IPS DF 19.7 (cell line): Measurements from ENCODE around the gene LRRC72.
"Not testable (repeated sequence)": the region's sequence is repeated elsewhere in the genome, so short reads cannot be mapped to it uniquely, and the experiment has no call there.

ENCODE experiments used
- DNase-seq: peaks from one replicate; pipeline ENCODE4 v3.0.0-alpha.2; 2013; ENCODE audit warnings: low read depth, low spot score

The LRRC72 gene

GRCh38 chr7:16526742-16527540, at the start of gene LRRC72:
Gene LRRC72, plus strand, starts transcription at chr7:16526825. Its CDS starts 128 bp downstream, at chr7:16526953.
- no peak for DNase-seq

GRCh38 chr7:16479161-16479560, 47.5 kb upstream of the LRRC72 start:
- DNase-seq = no peak

- no peak for DNase-seq
These were observed 47.0 kb upstream of the LRRC72 start for GRCh38 chr7:16479591-16479990.

- peak; percentile 40 for DNase-seq
These were observed 42.0 kb upstream of the LRRC72 start for GRCh38 chr7:16484453-16485158.

GRCh38 chr7:16491148-16491547, 35.5 kb upstream of the LRRC72 start:
- DNase-seq = no peak

GRCh38 chr7:16492513-16493062, 34.0 kb upstream of the LRRC72 start:
- no peak for DNase-seq

- DNase-seq = no peak
These were observed 33.4 kb upstream of the LRRC72 start for GRCh38 chr7:16493266-16493665.

- DNase-seq = no peak
These were observed 32.1 kb upstream of the LRRC72 start for GRCh38 chr7:16494551-16494950.

GRCh38 chr7:16494955-16495719, 31.5 kb upstream of the LRRC72 start:
- DNase-seq = no peak

GRCh38 chr7:16498122-16498521, 28.5 kb upstream of the LRRC72 start:
- DNase-seq = no peak

- no peak for DNase-seq
These were observed 24.3 kb upstream of the LRRC72 start for GRCh38 chr7:16502303-16502702.

- DNase-seq = no peak
These were observed 22.6 kb upstream of the LRRC72 start for GRCh38 chr7:16504019-16504418.

GRCh38 chr7:16506422-16506821, 20.2 kb upstream of the LRRC72 start:
- not testable (repeated sequence) for DNase-seq

GRCh38 chr7:16509829-16510228, 16.8 kb upstream of the LRRC72 start:
- DNase-seq = no peak

GRCh38 chr7:16511314-16511713, 15.3 kb upstream of the LRRC72 start:
- DNase-seq = no peak

- DNase-seq = no peak
These were observed 14.5 kb upstream of the LRRC72 start for GRCh38 chr7:16512097-16512496.

GRCh38 chr7:16514271-16514670, 12.4 kb upstream of the LRRC72 start:
- DNase-seq = no peak

- no peak for DNase-seq
These were observed 11.9 kb upstream of the LRRC72 start for GRCh38 chr7:16514729-16515128.

GRCh38 chr7:16515785-16516685, 10.6 kb upstream of the LRRC72 start:
- no peak for DNase-seq

- not testable (repeated sequence) for DNase-seq
These were observed 6.6 kb upstream of the LRRC72 start for GRCh38 chr7:16519985-16520384.

- no peak for DNase-seq
These were observed 2.3 kb upstream of the LRRC72 start for GRCh38 chr7:16524332-16524731.
